ENCODE data around the gene PIK3R2.
A peak's percentile ranks its signal among the peaks of the same experiment; 100 is the strongest.
"Not testable (repeated sequence)": the region's sequence is repeated elsewhere in the genome, so short reads cannot be mapped to it uniquely, and the experiment has no call there.

Gene PIK3R2

DNA sequence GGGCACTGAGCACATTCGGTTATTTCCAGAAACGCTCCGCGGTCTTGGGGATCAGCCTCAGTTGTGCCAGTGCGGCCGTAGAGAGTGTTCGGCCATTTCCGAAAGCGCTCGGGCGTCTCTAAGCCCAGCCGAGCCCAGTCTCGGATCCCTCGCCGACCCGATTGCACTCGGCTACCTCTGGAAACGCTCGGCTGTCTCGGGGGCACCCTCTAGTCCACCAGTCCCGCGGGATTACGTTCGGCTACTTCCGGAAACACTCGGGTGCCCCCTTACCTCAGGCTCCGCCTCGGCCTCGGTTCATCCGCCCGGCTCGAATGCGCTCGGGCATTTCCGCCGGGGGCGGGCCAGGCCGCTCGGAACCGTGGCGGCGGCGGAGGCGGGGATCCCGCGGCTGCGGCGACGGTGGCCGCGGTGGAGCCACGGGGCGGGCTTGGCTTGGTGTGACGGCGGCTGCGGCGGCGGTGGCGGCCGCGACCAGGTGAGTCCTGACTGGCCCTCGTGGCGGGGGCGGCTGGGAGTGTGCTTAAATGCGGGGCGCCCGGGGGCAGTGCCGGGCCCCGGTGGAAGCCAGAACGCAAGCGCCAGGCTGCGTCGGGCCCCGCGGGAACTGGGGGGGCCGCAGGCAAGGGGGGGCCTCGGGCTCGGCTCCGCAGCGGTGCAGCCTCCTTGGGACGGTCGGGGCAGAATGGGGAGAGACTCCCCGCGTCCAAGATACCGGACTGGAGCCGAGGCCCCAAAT lies at the start of gene PIK3R2:
TSS of gene PIK3R2 (plus strand) at position 347 of the 739 bp plus-strand sequence. CDS start 2,717 bp downstream, outside the sequence.
- peak; percentile 98 for DNase-seq

DNA sequence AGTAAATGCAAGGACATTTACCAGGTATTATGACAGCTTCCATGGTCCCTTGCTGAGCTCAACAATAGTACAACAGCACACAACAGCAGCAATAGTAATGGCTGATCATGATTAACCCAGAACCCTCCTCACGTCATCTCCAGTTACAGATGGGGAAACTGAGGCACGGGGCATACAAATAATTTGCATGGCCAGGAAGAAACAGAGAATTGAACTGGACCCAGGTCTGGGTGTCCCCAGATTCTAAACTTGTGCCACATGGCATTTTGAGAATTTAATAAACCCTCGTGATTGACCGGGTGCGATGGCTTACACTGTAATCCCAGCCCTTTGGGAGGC lies 48.2 kb upstream of the PIK3R2 start:
- no peak for DNase-seq

DNA sequence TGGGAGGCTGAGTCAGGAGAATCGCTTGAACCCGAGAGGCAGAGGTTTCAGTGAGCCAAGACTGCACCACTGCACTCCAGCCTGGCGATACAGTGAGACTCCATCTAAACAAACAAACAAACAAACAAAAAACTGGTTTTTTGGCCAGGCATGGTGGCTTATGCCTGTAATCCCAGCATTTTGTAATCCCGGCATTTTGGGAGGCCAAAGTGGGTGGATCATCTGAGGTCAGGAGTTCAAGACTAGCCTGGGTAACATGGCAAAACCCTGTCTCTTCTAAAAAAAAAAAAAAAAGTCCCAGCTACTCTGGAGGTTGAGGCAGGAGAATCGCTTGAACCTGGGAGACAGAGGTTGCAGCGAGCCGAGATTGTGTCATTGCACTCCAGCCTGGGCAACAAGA lies 47.7 kb upstream of the PIK3R2 start:
- not testable (repeated sequence) for DNase-seq

DNA sequence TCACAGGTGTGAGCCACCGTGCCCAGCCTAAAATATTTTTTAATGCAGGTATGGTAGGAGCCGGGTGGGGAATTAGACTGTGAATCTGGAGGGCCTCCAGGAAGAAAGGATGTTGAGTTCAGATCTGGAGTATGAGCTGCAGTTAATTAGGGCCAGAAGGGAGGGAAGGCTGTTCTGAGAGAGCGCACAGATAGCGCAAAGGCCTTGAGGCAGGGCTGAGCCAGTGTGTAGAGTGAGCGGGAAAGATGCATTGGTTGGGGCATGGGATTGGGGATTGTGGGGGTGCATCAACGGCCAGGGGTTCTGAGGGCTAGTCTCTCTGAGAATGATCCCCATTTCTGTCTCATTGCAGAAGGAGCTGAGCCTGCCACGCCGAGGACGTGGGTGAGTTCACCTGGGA lies 45.7 kb upstream of the PIK3R2 start:
- DNase-seq = peak; percentile 80

DNA sequence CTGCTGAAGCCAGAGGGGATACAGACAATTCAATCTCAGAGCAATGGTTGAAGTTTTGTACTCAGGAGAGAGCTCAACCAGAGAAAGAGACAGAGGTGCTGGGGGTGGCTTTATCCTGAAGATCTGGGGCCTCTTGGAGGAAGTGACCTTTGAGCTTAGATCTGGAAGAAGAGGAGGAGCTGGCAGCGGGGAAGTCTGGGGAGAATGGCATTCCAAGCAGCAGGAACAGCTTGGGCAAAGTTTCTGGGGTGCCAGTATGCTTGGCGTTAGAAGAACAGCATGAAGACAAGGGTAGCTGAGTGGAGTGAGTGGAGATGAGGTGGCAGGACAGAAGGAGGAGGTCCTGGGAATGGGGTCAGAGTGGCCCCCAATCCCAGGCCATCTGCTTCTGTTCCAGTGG lies 44.1 kb upstream of the PIK3R2 start:
- no peak for DNase-seq

DNA sequence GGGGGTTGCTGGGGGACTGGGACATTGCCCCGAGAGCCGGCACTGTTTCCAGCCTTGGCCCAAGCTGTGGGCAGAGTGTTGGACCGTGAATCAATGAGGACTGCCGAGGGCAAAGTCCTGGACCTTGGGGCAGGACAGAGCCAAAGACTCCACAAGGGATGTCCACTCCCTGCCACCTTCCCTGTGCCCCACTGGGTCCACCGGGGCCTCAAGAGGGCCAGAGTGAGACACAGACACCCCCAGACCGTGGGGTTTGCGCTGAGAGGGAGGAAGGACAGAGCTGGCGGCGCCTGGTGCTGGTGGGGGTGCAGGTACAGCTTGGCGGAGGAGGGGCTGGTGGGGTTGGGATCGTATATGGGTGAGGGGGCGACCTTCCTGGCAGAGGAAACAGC lies 43.6 kb upstream of the PIK3R2 start:
- DNase-seq = no peak

DNA sequence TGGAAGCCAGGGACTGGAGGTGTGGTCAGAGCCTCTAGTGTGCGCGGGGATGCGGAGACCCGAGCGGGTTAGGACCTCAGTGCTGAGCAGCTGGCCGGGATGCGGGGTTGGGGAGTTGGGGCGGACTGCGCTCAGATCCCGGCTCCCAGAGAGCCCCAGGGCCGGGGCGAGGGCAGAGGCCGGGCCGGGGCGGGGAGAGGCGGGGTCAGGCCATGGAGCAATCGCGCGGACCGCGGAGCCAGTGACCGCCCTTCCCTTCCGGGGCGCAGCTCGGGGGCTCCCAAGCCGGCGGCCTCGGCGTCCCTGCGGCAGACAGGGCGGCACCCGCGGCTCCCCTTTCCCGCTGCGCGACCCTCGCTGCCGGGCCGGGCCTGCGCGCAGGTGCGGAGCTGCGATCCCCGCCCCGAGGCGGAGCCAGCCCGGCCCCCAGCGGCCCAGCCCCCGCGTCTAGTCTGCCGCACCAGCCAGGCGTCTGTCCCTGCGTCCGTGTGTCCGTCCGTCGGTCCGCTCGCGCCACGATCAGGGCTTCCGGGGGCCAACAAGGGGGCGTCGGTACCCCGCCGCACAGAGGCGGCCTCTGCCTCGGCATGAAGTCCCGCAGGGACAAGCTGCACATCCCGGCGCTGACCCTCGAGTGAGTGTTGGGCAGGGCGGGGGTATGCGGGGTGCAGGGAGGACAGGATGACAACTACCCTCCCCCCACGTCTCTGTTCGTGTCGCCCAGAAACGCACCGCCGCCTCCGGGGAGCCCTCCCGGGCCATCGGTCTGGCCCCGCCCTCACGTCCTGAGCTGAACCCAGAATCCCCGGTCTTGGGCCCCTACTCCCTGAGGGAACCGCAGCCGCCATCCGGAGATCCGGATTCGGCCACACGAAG lies 43.0 kb upstream of the PIK3R2 start:
- DNase-seq = peak; percentile 48

DNA sequence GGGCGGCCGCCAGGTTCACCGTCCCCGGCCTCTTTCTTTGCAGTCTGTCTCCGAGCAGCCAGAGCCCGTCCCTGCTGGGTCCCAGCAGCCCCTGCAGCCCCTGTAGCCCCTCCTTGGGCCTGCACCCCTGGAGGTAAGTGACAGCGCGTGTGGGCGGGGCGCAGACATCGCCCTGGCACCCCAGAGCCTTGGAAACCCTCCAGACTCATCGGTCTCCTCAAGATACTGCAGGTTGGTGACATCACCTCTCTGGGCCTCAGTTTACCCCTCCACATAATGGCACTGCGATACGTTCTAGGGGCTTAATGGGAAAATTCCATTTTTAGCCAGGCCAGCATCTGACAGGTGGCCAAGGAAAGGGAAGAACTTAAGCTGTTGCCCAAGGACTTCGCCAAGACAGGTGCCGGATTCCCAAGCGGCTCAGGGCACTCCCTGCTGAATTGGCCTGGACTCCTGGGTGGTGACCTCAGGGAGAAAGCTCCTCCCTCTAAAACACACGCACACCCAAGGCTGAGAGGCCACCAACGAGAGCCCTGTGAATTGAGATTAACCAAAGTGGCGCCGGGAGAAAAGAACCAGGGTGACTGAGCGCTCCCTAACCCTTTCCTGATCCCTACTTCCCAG lies 42.2 kb upstream of the PIK3R2 start:
- DNase-seq = no peak

DNA sequence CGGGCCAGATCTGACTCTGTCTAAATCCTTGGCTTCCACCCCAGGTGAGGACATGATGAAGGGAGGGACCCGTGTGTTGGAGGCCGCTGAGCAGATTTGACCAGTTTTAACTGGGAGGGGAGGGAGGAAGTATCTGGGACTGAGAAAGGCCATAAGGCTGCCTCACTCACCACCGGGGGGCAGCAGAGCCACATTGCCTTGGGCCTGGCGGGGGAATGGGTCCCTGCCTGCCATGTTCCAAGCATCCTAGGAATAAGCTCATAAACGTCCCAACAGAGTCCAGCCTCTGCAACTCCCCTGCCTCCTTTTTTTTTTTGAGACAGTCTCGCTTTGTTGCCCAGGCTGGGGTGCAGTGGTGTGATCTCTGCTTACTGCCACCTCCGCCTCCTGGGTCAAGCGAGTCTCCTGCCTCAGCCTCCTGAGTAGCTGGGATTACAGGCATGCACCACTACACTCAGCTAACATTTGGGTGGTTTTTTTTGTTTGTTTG lies 39.9 kb upstream of the PIK3R2 start:
- DNase-seq = peak; percentile 71

DNA sequence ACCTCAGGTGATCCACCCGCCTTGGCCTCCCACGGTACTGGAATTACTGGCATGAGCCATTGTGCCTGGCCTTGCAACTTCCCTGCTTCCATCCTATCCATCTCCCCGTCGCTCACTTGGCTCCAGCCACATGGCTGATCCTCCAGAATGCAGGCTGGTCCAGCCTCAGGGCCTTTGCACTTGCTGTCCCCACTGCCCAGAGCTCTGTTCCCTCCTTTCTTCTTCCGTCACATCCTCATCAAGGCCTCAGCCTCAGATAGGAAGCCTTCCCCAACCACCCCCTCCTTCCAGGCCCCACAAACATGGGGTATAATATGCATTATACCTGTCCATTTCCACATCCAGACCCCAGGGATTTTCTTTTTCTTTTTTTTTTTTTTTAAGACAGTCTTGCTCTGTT lies 39.1 kb upstream of the PIK3R2 start:
- DNase-seq = no peak

DNA sequence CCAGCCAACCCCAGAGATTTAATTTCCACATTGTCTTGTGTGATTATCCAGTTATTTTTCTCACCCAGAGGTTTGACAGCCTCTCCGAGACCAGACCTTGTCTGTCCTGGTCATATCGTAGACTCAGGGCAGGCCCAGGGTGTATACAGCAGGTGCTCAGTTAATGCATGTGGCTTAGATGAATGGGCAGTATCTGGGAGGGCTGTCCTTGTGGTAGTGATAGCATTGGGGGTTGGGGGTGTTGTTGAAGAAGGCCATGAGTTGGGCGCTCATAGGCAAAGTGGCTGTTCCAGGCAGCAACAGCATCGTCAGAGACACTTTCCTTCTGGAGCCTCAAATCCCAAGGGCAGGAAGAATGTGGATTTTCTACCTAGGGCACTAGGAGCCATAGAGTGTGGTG lies 38.5 kb upstream of the PIK3R2 start:
- no peak for DNase-seq

DNA sequence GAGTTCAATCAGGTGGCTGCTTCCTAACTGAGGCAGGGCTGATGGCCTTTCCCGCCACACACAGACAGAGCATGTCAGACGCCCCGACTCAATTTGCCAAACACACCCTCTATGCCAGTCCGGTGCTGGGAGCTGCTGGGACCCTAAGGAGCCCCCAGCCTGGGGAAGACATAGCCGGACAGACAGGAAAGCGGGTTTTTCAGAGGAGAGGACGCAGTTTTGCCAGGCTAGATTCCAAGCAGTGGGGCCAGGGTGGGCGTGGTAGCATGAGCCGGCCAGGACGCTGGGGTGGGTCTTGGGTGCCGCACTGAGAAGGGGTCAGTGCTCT lies 35.6 kb upstream of the PIK3R2 start:
- no peak for DNase-seq

DNA sequence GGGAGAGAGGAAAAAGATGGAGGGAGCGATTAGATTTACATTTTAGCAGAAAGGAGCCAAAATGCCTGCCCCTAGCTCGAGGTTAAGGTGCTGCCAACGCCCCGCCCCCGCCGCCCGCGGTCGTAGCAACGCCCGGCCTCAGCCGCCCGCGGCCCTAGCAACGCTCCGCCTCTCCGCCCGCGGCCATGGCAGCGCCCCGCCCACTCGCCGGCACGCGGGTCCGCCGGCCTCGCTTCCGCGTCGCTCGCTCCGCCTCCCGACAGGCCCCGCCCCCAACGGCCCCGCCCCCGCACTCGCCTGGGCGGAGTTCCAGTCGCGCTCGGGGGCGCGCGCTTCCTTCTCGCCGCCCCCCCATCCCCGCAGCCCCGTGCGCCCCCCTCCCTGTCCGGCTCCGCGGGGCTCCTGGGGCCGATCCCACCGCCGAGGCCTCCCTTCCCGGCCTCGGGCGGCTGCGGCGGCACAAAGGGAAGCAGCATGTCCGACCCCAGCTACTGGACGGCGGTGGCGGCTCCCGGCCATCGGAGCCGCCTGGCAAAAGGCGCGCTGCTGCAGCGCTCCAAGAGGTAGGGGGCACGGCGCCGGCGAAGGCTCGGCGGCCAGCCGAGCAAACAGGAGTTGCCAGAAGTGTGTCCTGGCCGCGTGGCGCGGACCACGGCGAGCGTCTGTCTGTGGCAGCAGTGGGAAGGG lies 35.1 kb upstream of the PIK3R2 start:
- DNase-seq = peak; percentile 86

DNA sequence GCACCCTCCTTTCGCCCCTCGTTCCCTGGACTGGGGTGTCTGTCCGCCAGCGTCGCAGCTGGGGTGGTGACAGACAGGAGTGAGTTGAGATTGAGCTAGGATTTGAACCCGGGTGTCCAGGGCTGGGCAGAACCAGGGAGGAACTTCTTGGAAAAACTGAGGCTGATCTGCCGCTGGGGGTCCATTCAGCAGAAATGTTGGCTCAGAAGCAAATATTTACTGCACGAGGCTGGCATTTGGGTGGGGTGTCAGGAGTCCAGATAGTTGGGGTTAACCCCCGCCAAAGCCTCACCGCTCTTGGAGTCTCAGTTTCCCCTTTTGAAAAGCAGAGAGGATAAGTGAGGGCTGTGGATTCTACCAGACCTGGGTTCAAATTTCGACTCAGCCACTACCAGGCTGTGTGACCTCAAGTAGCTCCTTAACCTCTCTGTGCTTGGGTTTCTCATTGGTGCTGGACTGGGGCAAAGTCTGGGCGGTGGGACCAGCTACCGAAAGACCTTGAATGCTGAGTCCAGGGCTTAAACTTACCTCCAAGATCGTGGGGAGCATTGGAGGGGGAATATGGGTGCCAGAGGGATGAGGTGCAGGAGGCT lies 34.4 kb upstream of the PIK3R2 start:
- no peak for DNase-seq

DNA sequence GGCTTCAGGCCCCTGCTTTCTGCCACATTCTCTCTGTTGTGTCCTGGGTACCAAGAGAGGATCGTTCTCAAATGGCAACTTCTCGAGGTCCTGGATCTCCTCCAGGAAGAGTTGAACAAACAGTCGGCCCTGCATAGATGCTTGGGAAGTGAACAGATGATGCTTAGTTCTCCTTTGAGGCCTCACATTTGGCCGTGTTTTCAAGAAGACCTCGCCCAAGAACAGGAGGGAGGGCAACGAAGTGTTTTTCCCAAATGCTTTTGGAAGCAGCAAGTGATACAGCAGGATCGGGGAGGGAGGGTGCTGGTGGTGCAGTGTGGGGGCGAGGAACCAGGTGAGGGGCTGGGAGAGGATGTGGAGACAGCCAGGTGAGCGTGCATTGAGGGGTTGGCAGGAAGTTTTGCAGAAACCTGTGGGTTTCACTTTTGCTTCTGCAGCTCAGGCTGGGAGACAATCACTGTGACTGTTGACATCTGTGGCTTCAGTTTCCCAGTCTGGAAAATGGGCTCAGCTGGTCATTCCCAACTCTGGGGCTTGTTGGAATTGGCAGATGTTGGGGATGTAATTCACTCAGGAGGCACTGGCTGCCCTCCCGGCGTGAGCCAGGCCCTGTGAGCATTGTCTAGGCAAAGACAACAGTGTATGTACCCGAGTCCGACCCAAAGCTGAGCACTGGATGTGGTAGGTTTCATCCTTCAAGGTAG lies 33.8 kb upstream of the PIK3R2 start:
- no peak for DNase-seq

DNA sequence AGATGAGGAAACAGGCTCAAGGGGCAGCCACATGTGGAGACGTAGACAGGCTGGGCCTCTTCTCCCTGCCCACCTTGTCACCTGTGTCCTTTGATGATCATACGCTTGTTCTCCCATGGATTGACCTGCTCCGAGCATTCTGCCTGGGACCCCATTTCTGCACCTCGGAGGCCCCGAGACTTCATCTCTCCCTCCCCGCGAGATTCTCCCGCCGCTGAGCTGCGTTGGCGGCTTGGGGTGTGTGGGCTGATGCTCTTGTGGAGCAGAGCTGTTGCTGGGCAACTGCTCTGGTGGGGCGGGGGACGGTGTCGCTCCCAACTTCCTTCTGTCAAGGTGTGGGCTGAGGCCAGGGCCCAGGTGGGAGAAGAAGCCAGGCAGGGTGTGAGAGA lies 33.3 kb upstream of the PIK3R2 start:
- no peak for DNase-seq

DNA sequence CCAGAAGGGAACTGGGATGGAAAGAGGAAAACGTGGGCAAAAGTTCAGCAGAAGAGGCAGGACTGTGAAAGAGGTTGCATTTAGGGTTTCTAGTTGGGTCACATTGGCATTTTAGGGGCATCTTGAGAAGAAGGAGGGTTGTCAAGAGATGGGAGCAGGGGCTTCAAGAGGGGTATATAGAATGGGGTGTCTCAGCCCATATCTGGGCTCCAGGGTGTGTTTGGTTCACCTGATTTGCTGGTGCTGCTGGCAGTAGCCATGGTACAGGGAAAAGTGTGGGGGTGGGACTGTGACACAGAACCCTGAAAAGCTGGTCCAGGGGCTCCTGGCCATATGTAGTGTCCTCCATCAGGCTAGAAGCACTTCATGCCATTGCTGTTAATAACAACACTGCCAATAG lies 32.8 kb upstream of the PIK3R2 start:
- DNase-seq = no peak

DNA sequence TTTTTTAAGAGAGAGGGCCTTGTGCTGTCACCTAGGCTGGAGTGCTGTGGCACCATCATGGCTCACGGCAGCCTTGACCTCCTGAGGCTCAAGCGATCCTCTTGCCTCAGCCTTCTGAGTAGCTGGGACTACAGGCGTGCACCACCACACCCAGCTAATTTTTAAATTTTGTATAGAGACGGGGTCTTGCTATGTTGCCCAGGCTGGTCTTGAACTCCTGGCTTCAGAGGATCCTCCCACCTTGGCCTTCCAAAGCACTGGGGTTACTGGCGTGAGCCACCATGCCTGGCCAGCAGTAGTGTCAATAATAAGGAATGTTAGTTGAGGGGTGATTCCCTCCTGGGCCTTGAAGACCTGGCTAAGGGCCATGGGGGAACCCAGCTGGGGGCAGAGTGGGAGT lies 31.8 kb upstream of the PIK3R2 start:
- DNase-seq = no peak

DNA sequence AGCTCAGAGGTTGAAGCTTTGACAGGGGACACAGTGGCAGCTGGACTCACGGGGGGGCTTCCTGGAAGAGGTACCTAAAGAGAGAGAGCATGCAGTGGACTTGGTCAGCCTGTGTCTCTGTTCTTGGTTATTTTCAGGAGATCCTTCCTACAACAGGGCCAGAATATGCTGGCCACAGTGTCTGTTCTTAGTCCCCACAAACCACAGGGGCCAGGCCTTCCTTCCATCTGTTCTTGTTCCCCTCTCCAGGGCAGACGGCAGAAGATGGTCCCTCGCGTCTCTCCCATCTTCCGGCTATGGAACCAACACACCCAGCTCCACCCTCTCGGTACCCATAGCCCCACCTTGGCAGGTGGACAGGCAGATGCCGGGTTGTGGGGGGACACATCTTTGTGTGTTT lies 30.5 kb upstream of the PIK3R2 start:
- no peak for DNase-seq

DNA sequence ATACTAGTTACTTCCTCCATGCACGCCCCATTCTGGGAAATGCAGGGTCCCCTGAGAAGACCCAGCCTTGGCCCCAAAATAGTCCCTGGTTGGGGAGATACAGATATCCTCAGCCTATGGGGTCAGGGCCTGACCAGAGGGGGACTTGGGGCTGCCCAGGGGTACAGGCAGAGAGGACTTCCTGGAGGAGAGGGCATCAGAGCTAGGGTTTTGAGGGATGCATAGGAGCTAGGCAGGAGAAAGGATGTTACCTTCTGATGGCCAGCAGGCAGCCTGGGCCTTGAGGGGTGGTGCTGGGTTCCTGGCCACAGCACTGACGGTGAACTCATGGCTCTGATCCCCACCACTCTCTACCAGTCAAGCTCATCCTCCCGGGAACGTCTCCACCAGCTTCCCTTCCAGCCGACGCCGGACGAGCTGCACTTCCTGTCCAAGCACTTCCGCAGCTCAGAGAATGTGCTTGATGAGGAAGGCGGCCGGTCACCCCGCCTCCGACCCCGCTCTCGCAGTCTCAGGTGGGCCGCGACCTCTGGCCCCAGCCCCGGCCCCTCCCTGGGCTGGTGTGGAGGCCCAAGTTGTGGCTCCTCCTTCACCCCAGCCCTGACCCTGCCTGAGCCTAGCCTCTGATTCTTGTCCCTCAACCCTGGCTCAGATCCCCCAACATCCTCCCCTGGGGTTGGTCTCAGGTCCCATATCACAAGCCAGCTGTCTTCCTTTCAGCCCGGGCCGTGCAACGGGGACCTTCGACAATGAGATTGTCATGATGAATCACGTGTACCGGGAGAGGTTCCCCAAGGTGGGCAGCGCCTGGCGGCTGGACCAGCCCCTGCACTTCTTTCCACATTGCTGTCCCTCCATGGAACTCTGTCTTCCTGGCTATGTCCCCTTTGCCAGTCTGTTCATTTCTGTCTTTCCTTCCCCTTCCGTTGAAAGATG lies 29.8 kb upstream of the PIK3R2 start:
- DNase-seq = no peak

DNA sequence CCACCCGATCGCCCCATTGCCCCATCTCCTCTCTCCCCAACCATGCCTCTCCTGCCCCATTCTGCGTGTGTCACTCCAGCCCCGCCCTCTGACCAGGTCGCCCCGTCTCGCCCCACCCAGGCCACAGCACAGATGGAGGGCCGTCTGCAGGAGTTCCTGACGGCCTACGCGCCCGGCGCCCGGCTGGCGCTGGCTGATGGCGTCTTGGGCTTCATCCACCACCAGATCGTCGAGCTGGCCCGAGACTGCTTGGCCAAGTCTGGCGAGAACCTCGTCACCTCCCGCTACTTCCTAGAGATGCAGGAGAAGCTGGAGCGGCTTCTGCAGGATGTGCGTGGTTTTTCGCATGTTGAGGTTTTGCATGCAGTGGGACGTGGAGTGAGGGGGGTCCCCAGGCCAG lies 29.1 kb upstream of the PIK3R2 start:
- DNase-seq = no peak
